Neuronal stem cell (in vitro differentiated cells): Measurements from ENCODE around the gene CPS1.

Experiments
- DNase-seq: peaks from one replicate; pipeline ENCODE4 v3.0.0-alpha.2; 2013; ENCODE audit warnings: low spot score
- H2AFZ ChIP-seq: one replicate; pipeline ENCODE4 v1.6.1; 2013; ENCODE audit warnings: mild to moderate bottlenecking, low read length, inconsistent platforms
- H2AK5ac ChIP-seq: 2 replicates; pipeline ENCODE4 v1.6.1; 2013; ENCODE audit warnings: low read depth, mild to moderate bottlenecking, inconsistent platforms, low read length, moderate library complexity, mixed read lengths
- H2BK120ac ChIP-seq: 2 replicates; pipeline ENCODE4 v1.6.1; 2013; ENCODE audit warnings: low read depth, mild to moderate bottlenecking, inconsistent platforms, low read length, moderate library complexity, mixed read lengths
- H2BK12ac ChIP-seq: one replicate; pipeline ENCODE4 v1.6.1; 2013; ENCODE audit warnings: low read length, inconsistent platforms
- H2BK15ac ChIP-seq: 2 replicates; pipeline ENCODE4 v1.6.1; 2013; ENCODE audit warnings: mild to moderate bottlenecking, low read length, inconsistent platforms, mixed read lengths
- H2BK5ac ChIP-seq: one replicate; pipeline ENCODE4 v1.6.1; 2013; ENCODE audit warnings: inconsistent platforms, mild to moderate bottlenecking, low read length, moderate library complexity
- H3K14ac ChIP-seq: one replicate; pipeline ENCODE4 v1.6.1; 2013; ENCODE audit warnings: low read length, inconsistent platforms
- H3K18ac ChIP-seq: 2 replicates; pipeline ENCODE4 v1.6.1; 2013; ENCODE audit warnings: low read length, inconsistent platforms
- H3K23ac ChIP-seq: 2 replicates; pipeline ENCODE4 v1.6.1; 2013; ENCODE audit warnings: low read depth, mild to moderate bottlenecking, mixed read lengths, low read length, inconsistent platforms; ENCODE audit not compliant: poor library complexity
- H3K27ac ChIP-seq: replicated peaks from 3 replicates; pipeline ENCODE4 v1.5.1; 2013; ENCODE audit warnings: low read length, inconsistent platforms
- H3K27me3 ChIP-seq, 3 experiments: 2 replicates each; pipeline ENCODE4 v1.6.1; 2013; ENCODE audit warnings: low read length in 3 of 3, mild to moderate bottlenecking in 2 of 3, inconsistent platforms in 1 of 3, low read depth in 1 of 3, mixed read lengths in 1 of 3, moderate library complexity in 1 of 3; ENCODE audit not compliant: control insufficient read depth in 3 of 3, insufficient read depth in 3 of 3
- H3K36me3 ChIP-seq, 2 donors: replicated peaks in 1 of 2; 2 replicates each; pipeline ENCODE4 v1.6.1; 2013; ENCODE audit warnings: low read length in 2 of 2; ENCODE audit not compliant: control insufficient read depth in 2 of 2, insufficient read depth in 2 of 2
- H3K4ac ChIP-seq: 2 replicates; pipeline ENCODE4 v1.6.1; 2013; ENCODE audit warnings: inconsistent platforms, mild to moderate bottlenecking, low read length, moderate library complexity
- H3K4me1 ChIP-seq, 2 donors: 1 replicate in 1 of 2; 2 replicates in 1 of 2; pipeline ENCODE4 v1.6.1; 2013; ENCODE audit warnings: low read length in 2 of 2, low read depth in 1 of 2; ENCODE audit not compliant: control insufficient read depth in 2 of 2, insufficient read depth in 1 of 2
- H3K4me2 ChIP-seq: one replicate; pipeline ENCODE4 v1.6.1; 2013; ENCODE audit warnings: mild to moderate bottlenecking, low read length, inconsistent platforms; ENCODE audit not compliant: insufficient read depth, poor library complexity, severe bottlenecking
- H3K4me3 ChIP-seq, 2 donors: 2 replicates each; pipeline ENCODE4 v1.5.1; 2013; ENCODE audit warnings: low read length in 2 of 2, mild to moderate bottlenecking in 2 of 2, inconsistent platforms in 1 of 2, moderate library complexity in 1 of 2
- H3K79me1 ChIP-seq: one replicate; pipeline ENCODE4 v1.6.1; 2013; ENCODE audit warnings: low read depth, mild to moderate bottlenecking, inconsistent platforms, low read length, moderate library complexity
- H3K9ac ChIP-seq: one replicate; pipeline ENCODE4 v1.6.1; 2013; ENCODE audit warnings: mild to moderate bottlenecking, low read depth, low read length, inconsistent platforms; ENCODE audit not compliant: poor library complexity
- H3K9me3 ChIP-seq, 2 donors: replicated peaks in 1 of 2; 2 replicates each; pipeline versions ENCODE3 to v1.6.1; 2013; ENCODE audit warnings: low read length in 2 of 2, mild to moderate bottlenecking in 2 of 2, inconsistent platforms in 1 of 2, low read depth in 1 of 2, mixed read lengths in 1 of 2, moderate library complexity in 1 of 2; ENCODE audit not compliant: control insufficient read depth in 2 of 2, insufficient read depth in 1 of 2
- H4K8ac ChIP-seq: one replicate; pipeline ENCODE4 v1.6.1; 2013; ENCODE audit warnings: low read depth, mild to moderate bottlenecking, inconsistent platforms, low read length, moderate library complexity
- H4K91ac ChIP-seq: one replicate; pipeline ENCODE4 v1.6.1; 2013; ENCODE audit warnings: low read length, low read depth, mild to moderate bottlenecking, inconsistent platforms; ENCODE audit not compliant: poor library complexity
- WGBS, 2 donors: extraction: QIAGEN DNeasy Blood & Tissue Kit; methylation state at CpG; one replicate each; pipeline ENCODE4 v1.1.7; 2013; ENCODE audit warnings: missing lambda C conversion rate in 2 of 2, mixed read lengths in 1 of 2; ENCODE audit not compliant: insufficient read length in 2 of 2, insufficient replicate concordance in 1 of 2; ENCODE audit errors: extremely low coverage in 2 of 2; 5-methylcytosine and 5-hydroxymethylcytosine counted together

The CPS1 gene

GRCh38 chr2:210671065-210671464 is 114.7 kb downstream of the CPS1 start:
- no peak overlapping the region for H3K27ac ChIP-seq
- WGBS, 2 donors, result no CpG with 5 or more reads among the region's 3 CpGs

GRCh38 chr2:210673117-210673516 is 116.7 kb downstream of the CPS1 start:
- Histone ChIP-seq H2BK12ac (no peak overlapping the region), H3K9ac (no peak overlapping the region), H3K14ac (no peak overlapping the region), H4K8ac (no peak overlapping the region), H3K36me3 (no peaks in the 10 kb centered on the region), H3K27ac (no peak overlapping the region), H3K4me1 (peaks cover 0 to 6% of the 10 kb centered on the region in 2 donors), H2AK5ac (no peak overlapping the region), H3K4me2 (no peak overlapping the region), H2AFZ (no peak overlapping the region), H3K4ac (no peak overlapping the region), H2BK120ac (no peak overlapping the region), H3K27me3 (no peaks in the 10 kb centered on the region), H3K4me3 (no peak overlapping the region), H3K79me1 (no peaks in the 10 kb centered on the region), H3K23ac (no peak overlapping the region), H2BK5ac (no peak overlapping the region), H3K9me3 (no peaks in the 10 kb centered on the region), H2BK15ac (no peak overlapping the region), H4K91ac (no peak overlapping the region), H3K18ac (no peak overlapping the region)
- no CpG with 5 or more reads among the region's 1 CpG for WGBS, 2 donors
- DNase-seq, result no peak

More at GRCh38 chr2:210671065-210671464, 114.7 kb downstream of the CPS1 start:
- peaks cover 0 to 6% of the 10 kb centered on the region in 2 donors for H3K4me1 ChIP-seq
- no peak overlapping the region for H2AK5ac ChIP-seq
- H2BK5ac ChIP-seq, result no peak overlapping the region
- no peaks in the 10 kb centered on the region for H3K36me3 ChIP-seq
- H4K91ac ChIP-seq, result no peak overlapping the region
- H3K79me1 ChIP-seq, result no peaks in the 10 kb centered on the region
- H3K9ac ChIP-seq, result no peak overlapping the region
- H3K4ac ChIP-seq, result no peak overlapping the region
- H2AFZ ChIP-seq, result no peak overlapping the region
- H3K9me3 ChIP-seq, result no peaks in the 10 kb centered on the region
- H3K4me2 ChIP-seq, result no peak overlapping the region
- H3K4me3 ChIP-seq, result no peak overlapping the region
- no peak overlapping the region for H4K8ac ChIP-seq
- no peak for DNase-seq
- H3K14ac ChIP-seq, result no peak overlapping the region
- no peak overlapping the region for H2BK15ac ChIP-seq
- no peak overlapping the region for H2BK120ac ChIP-seq
- H3K23ac ChIP-seq, result no peak overlapping the region
- H2BK12ac ChIP-seq, result no peak overlapping the region
- H3K27me3 ChIP-seq, result no peaks in the 10 kb centered on the region
- H3K18ac ChIP-seq, result no peak overlapping the region

- no peaks in the 10 kb centered on the region for H3K36me3 ChIP-seq
- H3K79me1 ChIP-seq, result no peaks in the 10 kb centered on the region
- no peak overlapping the region for H3K4me2 ChIP-seq
- H4K91ac ChIP-seq, result no peak overlapping the region
- no peaks in the 10 kb centered on the region for H3K27me3 ChIP-seq
- no peak overlapping the region for H2AFZ ChIP-seq
- H3K27ac ChIP-seq, result no peak overlapping the region
- no CpG with 5 or more reads among the region's 3 CpGs for WGBS, 2 donors
- no peak overlapping the region for H4K8ac ChIP-seq
- no peak overlapping the region for H3K9ac ChIP-seq
- H3K14ac ChIP-seq, result no peak overlapping the region
- H3K4me1 ChIP-seq, result peaks cover 0 to 6% of the 10 kb centered on the region in 2 donors
- no peak overlapping the region for H2BK5ac ChIP-seq
- no peak overlapping the region for H2BK15ac ChIP-seq
- H2AK5ac ChIP-seq, result no peak overlapping the region
- H3K4ac ChIP-seq, result no peak overlapping the region
- H3K23ac ChIP-seq, result no peak overlapping the region
- H3K18ac ChIP-seq, result no peak overlapping the region
- H2BK12ac ChIP-seq, result no peak overlapping the region
- no peaks in the 10 kb centered on the region for H3K9me3 ChIP-seq
- no peak overlapping the region for H3K4me3 ChIP-seq
- H2BK120ac ChIP-seq, result no peak overlapping the region
- DNase-seq, result no peak
These were observed 119.7 kb downstream of the CPS1 start for GRCh38 chr2:210676067-210676466.

GRCh38 chr2:210681491-210681890 is 125.1 kb downstream of the CPS1 start:
- Histone ChIP-seq H3K79me1 (no peaks in the 10 kb centered on the region), H3K9me3 (no peaks in the 10 kb centered on the region), H3K27ac (no peak overlapping the region), H3K18ac (no peak overlapping the region), H3K4ac (no peak overlapping the region), H3K4me2 (no peak overlapping the region), H4K8ac (no peak overlapping the region), H4K91ac (no peak overlapping the region), H3K27me3 (no peaks in the 10 kb centered on the region), H3K4me3 (no peak overlapping the region), H3K9ac (no peak overlapping the region), H2BK5ac (no peak overlapping the region), H3K4me1 (no peaks in the 10 kb centered on the region), H3K36me3 (peaks cover 0 to 6% of the 10 kb centered on the region in 2 donors), H2BK12ac (no peak overlapping the region), H3K23ac (no peak overlapping the region), H3K14ac (no peak overlapping the region), H2AK5ac (no peak overlapping the region), H2BK120ac (no peak overlapping the region), H2BK15ac (no peak overlapping the region), H2AFZ (no peak overlapping the region)
- DNase-seq, result no peak
